HG02852 (cell line): ENCODE data around the gene USP13.
"Not testable (repeated sequence)": the region's sequence is repeated elsewhere in the genome, so short reads cannot be mapped to it uniquely, and the experiment has no call there.

Experiments
- ATAC-seq: cut with Tn5 transposase; IDR thresholded peaks from one replicate; pipeline ENCODE4 v1.9.1; 2021; ENCODE audit warnings: mild to moderate bottlenecking, moderate library complexity; ENCODE audit not compliant: unreplicated experiment

Gene USP13

DNA sequence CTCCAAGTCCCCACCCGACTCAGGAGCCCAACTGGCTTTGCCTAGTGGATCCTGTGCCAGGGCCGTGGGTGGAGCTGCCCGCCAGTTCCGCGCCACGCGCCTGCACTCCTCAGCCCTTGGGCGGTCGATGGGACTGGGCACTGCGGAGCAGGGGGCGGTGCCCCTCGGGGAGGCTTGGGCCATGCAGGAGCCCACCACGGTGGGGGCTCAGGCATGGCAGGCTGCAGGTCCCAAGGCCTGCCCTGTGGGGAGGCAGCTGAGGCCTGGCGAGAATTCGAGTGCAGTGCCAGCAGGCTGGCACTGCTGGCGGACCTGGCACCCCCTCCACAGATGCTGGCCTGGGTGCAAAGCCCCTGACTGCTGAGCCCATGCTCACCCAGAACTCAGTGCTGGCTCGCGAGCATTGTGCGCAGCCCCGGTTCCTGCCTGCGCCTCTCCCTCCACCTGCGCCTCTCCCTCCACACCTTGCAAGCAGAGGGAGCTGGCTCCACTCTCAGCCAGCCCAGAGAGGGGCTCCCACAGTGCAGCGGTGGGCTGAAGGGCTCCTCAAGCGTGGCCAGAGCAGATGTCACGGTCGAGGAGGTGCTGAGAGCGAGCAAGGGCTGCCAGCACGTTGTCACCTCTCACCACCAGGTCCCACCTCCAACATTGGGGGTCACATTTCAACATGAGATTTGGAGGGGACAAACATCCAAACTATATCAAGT is 122.7 kb downstream of the USP13 start:
- ATAC-seq, result no peak

DNA sequence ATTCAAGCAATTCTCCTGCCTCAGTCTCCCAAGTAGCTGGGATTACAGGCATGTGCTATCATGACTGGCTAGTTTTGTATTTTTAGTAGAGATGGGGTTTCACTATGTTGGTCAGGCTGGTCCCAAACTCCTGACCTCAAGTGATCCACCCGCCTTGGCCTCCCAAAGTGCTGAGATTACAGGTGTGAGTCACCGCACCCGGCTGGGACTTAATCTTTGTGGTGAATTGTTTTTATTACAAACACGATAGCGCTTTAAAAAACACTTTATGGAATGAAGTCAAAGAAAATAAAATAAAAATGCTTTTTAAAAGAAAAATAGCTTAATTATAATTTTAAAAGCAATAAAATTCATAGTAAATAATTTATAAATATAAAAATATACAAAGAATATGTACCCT is 130.0 kb downstream of the USP13 start:
- not testable (repeated sequence) for ATAC-seq

DNA sequence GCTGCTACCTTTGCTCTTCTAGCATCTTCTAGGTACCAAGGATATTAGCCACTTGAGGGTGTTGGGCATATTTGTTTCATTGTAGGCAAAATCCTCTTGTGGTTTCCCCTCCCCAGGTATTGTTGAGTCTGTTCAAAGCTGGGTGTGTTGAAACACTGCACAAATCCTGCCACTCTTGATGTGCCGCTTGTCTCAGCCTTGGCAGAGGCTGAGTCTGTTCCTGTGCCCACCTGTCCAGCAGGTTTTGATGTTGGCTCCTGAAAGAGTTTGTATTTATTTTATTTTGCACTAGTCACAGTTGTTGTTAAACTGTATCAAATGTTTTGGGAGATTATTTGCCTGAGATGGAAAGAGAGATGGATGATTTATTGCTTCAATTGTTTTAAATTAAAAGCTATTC is 136.2 kb downstream of the USP13 start:
- no peak for ATAC-seq

DNA sequence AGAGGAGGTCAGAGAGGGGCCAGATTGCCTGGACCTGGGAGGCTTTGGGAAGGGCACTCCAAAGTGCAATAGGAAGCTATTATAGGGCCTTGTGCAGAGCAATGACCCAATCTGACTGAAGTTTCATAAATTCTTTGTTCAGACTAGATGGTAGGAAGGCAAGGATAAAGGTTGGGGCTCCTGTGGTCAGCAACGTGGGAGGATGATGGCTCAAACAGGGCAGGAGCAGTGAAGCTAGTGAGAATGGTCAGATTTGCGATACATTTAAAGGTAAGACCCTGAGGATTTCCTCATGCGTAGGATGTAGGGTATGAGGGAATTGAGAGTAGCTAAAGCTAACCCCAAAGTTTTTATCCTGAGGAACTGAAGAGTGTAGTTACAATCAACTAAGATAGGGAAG is 139.0 kb downstream of the USP13 start:
- ATAC-seq, result no peak

DNA sequence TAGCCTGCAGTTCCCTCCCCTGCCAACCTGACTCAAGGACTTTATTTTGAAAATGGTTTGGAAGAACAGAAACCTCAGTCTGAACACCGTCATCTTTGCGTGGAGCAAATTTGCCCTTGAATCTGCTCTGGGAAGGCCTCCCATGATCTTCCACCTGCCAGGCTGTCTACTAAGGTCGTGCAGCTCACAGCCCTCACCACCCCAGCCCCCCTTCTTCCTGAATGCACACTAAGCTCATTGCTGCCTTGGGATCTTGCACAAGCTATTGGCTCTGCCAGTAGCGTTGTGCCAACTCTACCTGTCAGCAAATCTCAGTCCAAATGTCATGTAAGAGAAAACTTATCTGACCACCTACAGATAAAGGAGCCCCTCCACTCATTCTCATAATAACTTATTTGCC is 141.5 kb downstream of the USP13 start:
- ATAC-seq, result no peak

DNA sequence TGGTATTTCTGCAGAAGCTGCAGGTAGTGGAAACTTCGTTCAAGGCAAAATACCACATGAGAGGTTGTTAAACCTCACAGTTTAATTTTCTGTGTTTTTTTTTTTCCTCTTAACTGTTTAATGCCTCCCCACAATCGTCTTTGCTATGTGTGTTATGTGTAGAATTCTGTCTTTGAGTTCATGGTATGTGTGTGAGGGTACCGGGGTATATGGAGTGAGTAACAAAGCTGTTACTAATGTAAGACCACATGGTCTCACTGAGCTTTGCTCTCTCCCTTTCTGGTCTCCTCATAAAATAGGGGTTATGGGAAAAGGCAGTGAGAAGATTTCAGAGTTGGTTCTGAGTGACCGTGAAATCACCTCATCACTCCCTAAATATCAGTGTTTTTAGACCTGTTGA is 143.6 kb downstream of the USP13 start:
- ATAC-seq, result no peak

DNA sequence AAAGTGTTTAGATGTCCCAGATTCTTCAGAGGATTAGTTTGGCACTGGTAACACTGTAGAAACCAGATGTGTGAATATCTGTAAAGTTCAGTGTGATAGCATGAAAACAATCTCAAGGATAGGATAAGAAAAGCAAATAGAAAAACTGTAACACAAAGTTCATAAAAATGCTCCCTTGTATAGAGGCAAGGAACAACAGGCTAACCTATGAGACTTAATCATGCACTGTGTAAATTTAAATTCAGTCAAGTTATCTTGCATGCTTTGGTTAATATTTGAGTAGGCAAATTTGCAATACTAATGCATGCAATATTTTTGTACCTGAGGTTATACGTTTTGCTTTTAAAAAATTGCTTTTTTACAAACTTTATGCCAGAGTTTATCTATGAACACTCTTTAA is 144.4 kb downstream of the USP13 start:
- ATAC-seq, result no peak

DNA sequence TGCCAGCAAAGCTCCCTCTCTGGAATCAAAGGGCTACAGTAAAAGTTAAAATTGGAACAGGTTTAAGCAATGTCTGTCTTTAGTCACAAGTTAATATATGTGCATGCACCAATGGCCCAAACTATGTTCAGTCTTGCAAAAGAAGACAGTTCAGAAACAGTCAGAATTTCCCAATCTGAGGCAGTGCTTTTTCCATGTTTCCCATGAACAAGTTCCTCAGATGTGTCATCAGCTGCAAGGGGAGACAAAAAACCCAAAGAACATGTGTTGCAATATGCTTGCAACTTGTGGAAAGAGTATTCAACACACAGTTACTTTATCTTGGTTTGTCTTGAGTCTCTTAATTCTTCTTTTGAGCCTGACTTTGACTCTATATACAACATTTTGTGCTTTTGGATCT is 148.4 kb downstream of the USP13 start:
- no peak for ATAC-seq

DNA sequence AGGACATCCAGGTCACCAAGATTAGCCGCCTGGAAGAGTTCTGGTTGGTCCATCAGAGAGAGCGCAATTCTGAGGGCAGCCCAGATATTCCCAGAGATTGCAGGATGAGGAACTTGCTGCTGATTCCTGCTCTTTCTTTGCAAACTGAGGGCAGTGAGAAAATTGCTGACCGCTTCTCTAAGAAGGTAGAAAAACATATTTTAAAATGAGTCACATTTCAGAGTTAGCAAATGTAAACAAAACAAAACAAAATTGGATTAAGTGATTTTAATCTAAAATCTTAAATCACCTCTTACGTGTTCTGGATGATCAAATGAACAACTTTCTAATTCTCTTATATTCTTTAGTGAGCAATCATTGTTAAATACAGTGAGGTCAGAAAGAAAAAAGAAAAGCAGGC is 149.0 kb downstream of the USP13 start:
- no peak for ATAC-seq

DNA sequence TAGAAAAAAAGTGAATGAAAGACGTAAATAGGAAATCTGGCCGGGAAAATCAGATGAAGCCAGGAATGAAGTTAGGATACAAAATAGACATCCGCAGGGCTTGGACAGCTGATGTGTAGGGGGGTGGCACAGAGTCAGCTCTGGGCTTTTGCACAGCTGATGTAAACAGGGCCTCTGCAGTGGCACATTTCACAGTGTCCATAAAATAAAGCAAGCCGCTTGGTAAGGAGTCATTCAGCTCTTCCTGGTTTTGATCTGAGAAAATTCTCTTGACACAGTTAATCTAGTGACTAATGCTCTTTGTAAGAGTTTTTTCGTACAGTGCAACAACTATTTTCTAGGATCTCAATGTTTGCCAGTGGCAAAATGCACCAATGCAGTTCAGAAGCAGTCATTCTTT is 153.3 kb downstream of the USP13 start:
- ATAC-seq, result no peak

DNA sequence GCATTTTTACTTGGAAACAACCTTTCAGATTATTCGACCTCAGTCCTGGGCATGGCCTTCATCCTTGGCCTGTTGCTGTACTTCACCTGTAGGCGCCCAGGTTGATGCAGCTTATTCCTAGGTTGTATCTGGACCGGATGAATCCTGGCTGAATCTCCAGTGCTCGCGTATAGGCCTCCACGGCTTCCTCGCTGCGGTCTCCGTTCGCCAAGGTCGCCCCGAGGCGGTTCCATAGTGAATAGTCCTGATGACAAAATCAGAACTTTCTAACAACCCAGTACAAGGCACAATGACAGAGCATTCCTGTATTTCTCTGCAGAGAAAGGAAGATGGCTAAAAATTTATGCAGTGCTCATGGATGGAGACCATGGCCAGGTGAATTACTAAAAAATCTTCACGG is 154.7 kb downstream of the USP13 start:
- ATAC-seq, result no peak

DNA sequence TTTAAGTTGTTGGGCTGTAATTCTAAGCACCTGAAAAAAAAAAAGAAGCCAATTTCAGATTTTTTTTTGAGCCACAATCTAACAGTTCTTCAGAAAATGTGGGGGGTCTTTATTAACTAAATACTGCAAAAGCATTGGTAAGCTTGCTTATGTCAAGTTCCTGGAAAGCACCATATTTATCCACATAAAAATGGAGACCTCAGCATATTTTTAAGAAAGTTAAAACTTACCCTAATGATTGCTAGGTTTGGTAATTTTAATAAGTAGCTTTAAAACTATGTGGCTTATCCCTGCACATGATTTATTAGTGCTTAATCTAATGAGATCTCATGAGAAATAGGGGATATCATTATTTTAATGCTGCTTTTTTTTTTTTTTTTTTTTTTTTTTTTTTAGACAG is 156.8 kb downstream of the USP13 start:
- no peak for ATAC-seq

DNA sequence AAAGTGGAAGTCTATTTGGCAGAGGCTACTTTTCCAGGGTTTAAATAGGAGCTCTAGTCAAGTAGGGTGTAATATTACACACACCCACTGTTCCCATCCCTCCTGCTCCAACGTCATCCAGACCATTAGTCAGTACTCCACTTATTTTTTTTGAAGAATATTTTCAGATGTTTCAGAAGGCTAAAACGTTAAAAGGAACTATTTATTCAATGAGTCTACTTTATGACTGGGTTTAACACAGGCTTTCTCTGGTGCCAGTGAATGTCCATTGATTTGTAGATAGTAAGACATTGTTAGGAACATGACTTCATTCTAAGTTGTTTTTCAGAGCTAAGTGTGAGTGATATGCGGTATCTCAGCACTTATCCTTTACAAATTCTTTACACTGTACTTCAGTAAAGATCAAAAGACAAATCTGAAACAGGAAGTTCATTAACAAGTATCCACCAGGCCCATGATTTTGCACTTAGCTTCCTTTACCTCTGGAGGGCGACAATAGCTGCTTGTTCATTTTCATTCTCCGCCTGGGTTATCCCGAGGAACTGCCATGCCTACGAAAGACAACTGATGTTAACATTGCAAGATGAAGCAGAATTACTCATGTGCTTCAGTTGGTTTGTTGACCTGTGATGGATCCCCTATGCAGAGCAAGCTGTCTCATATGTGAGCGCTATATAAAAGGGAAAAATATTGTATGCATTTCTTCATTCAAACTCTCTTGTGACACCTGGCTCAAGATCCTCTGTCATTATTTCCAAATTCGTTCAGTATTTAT is 158.7 kb downstream of the USP13 start:
- peak; percentile 87 for ATAC-seq

DNA sequence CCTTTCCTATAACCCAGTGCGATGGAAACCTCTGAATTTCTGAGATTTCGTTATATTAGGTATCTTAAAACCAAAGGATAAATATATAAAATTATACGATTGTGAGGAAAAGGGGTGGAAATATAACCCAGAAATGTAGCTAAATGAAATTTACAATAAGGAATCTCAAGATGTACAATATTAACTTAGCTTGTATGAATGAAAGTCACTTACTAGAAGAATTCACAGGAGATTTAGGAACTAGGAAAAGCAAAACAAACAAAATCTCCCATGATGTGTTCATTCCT is 159.2 kb downstream of the USP13 start:
- ATAC-seq, result no peak

DNA sequence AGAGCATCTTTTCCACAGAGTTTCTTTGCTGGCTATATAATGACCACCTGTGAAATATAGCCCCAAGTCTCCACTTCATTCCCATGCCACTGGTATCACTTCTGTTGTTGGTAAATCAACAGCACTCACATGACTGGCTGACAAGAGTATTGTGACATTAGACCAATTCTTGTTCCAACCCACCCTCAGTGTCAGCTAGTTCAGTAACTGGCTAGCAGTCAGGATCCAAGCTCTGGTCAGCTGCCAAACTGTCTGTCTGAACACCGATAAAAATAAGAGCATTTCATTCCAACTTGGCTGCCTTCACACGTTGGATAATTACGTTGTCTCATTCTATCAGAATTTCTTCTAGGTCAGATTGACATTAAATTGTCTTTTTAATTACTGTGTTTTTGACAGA is 166.5 kb downstream of the USP13 start:
- no peak for ATAC-seq

DNA sequence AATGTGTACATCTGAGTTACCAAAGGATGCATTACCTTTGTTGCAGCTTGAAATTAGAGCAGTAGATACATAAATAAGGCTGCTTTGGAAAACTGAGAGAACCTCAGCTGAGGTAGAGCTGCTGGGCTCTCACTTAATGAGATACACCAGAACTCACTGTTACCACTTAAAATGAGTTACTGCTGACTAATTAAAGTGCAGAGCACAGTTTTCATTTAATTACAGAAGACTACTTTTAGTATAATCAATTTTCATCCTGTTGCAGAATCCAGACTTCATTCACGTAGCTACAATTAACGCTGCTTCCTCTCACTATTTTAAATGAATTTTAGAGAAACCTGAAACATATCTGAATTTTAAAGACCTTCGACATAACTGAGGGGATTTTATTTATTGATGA is 169.5 kb downstream of the USP13 start:
- ATAC-seq, result no peak

DNA sequence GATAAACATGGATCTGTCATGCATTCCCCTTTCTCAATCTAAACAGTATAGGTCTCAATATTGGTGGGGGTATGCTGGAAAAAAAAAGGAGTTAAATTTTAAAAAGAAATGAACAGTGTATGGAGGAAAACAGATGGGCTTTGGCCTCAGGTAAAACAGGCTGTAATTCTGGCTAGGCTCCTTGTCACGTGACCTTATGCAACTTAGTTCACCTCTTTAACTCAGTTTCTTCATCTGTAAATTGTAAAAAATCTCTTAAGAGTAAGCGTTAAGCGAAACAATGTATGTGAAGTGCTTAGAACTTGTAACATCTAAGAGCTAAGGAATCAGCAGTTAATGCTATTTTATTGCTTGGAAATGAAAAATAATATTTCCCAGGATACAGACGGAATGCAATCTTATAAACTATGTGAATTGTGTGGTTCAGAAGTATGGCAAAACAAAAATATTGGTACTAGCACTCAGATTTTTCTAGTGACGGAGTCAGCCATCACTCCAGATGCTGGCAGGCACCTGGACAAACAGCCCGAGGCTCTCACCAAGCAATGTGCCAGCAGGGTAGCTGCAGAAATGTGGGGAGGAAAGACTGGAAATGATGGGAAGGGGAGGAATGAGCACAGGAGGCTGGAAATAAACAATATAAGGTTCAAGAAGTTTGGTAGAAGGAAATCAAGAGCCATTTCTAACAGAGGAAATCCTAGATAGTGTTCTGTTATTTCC is 172.8 kb downstream of the USP13 start:
- ATAC-seq, result no peak

DNA sequence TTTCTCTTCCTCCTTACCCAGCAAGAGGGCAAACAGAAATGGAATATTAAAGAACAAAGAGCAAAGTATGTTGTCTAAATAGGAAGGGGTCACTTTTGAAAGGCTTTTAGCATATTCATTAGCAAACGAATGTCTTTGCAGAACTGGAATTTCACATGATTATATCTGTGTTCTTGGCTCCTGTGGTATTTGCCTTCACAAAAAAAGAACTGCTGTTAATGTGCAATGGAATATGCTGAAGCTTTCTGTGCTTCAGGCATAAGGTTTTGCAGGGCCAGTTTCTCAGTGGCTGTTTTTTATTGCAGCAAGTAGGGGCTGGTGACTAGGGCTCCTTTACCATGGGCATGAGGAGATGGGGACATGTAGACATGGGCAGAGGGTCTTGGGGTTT is 173.4 kb downstream of the USP13 start:
- ATAC-seq, result no peak

DNA sequence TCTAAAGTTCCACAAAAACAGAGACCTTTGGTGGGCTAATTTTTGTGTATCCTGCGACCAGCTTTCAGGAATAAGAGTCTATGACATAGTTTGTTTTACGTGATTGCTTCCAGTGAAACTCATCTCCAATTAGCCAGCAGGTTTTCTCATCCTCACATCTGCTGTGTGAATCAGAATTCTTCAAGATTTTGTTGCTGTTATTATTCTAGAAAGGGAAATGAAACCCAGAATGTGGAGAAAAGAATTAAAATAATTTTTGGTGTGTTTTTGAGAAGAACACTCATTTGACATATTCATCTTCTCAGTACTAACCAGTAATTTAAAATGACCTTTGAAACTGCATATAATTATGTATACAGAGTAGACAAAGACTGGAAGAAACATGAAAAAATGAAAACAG is 175.9 kb downstream of the USP13 start:
- no peak for ATAC-seq

DNA sequence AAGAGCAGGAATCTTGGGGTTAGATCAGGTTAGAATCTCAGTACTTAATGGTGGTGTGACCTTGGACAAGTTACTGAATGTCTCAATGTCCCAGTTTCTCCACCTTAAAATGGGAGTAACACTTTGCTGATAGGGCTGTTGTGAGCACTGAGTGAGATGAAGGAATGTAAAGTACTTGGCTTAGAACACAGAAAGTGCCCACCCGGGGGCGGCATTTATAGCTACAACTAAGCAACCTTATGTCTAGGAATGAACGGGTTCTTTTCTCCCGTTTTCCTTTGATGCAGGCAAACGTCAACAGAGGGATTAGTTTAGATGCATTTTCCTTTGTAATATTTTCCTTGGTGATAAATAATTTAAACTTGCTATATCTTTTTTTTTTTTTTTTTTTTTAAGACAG is 176.6 kb downstream of the USP13 start:
- ATAC-seq, result no peak

DNA sequence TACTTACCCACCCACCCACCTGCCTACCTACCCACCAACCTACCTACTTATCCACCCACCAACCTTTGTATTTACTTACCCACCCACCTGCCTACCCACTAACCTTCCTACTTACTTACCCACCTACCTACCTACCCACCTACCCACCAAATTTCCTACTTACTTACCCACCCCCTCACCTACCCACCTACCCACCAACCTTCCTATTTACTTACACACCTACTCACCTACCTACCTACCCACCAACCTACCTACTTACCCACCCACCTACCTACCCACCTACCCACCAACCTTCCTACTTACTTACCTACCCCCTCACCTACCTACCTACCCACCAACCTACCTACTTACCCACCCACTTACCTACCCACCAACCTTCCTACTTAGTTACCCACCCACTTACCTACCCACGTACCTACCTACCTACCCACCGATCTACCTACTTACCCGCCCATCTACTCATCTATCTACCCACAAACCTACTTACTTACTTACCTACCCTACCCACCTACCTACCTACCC is 179.6 kb downstream of the USP13 start:
- no peak for ATAC-seq

DNA sequence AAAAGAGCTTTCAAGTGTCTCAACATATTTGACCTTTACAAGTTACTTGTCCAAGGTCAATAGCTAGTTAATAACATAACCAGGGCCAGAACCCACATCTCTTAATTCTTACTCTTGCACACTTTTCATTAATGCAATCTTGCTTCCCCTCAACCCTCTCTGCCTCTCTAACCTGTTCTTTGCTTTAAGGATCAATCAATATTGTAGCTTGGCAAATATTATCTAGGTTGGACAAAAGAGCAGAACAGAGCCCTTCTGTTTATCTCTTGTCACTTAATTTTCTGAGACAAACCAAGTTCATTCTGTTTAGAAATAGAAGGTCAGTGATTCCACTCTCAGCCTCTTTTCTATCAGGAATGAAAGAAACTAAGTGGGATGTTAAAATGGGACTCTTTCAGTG is 180.5 kb downstream of the USP13 start:
- no peak for ATAC-seq
